ENCODE results near the gene NPAT.
"Not testable (repeated sequence)": the region's sequence is repeated elsewhere in the genome, so short reads cannot be mapped to it uniquely, and the experiment has no call there.

NPAT gene

DNA sequence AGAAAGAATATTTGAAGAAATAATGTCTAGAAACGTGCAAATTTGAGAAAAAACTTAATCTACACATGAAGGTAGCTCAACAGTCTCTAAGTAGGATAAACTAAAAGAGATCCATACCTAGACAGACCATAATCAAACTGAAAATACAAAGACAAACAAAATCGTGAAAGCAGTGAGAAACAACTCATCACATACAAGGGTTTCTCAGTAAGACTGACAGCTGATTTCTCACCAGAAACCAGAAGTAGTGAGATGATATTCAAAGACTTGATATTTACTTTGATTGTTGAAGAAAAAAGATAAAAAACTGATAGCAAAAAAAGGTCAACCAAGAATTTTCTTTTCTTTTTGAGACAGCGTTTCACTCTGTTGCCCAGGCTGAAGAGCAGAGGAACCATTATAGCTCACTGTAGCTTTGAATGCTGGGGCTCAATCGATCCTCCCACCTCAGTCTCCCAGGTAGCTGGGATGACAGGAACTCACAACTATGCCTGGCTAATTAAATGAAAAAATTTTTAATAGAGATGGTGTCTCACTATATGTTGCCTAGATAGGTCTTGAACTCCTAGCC lies 17.4 kb downstream of the NPAT start:
- Mint-ChIP-seq H3K4me1 (peaks cover 73% of the 10 kb centered on the region), H3K9me3 (peaks cover 11 to 19% of the 10 kb centered on the region in 2 donors), H3K27me3 (no peaks in the 10 kb centered on the region), H3K4me3 (no peak overlapping the region), H3K27ac (no peak overlapping the region)
- ATAC-seq: no peak
- DNase-seq: no peak

DNA sequence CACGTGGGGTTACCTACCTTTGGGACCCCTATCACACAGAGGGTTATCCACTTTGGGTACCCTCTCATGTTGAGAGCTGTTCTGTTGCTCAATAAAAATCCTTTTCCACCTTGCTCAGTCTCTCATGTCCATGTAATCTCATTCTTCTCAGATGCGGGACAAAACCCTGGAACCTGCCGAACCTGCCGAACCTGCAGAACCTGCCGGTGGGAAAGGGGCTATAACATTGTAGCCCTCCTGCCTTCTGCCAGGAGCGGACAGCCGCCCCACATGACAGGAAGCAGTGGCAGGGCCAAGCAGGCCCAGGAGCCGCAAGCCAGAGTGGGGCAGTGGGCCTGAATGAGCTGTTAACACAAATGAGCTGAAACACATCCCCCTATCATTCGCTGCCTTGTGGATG lies 18.1 kb downstream of the NPAT start:
- Mint-ChIP-seq H3K27me3 (no peaks in the 10 kb centered on the region), H3K4me3 (no peak overlapping the region), H3K4me1 (peaks cover 73% of the 10 kb centered on the region), H3K9me3 (peaks cover 11 to 19% of the 10 kb centered on the region in 2 donors), H3K27ac (no peak overlapping the region)
- DNase-seq: no peak
- ATAC-seq: no peak

DNA sequence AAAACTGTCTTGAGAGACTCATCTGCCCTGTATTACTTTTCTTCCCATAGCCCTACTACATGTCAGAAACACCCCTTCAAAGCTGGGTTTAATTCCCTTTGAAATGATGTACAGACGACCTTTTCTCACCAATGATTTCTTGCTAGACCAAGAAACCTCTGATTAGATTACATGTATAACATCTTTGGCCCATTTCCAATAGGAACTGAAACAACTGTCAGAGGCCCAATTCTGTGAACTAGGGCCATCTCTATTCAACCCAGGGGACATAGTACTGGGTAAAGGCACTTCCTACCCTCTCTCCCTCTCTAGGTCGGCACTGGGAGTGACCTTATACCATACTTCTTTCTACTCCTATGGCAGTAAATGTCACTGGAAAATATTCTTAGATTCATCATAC lies 19.4 kb downstream of the NPAT start:
- DNase-seq (no peak), ATAC-seq (no peak)
- H3K4me1 Mint-ChIP-seq: peaks cover 80% of the 10 kb centered on the region
- peaks cover 5 to 19% of the 10 kb centered on the region in 2 donors for H3K9me3 Mint-ChIP-seq
- H3K4me3 Mint-ChIP-seq: no peak overlapping the region
- no peak overlapping the region for H3K27ac Mint-ChIP-seq
- no peaks in the 10 kb centered on the region for H3K27me3 Mint-ChIP-seq

DNA sequence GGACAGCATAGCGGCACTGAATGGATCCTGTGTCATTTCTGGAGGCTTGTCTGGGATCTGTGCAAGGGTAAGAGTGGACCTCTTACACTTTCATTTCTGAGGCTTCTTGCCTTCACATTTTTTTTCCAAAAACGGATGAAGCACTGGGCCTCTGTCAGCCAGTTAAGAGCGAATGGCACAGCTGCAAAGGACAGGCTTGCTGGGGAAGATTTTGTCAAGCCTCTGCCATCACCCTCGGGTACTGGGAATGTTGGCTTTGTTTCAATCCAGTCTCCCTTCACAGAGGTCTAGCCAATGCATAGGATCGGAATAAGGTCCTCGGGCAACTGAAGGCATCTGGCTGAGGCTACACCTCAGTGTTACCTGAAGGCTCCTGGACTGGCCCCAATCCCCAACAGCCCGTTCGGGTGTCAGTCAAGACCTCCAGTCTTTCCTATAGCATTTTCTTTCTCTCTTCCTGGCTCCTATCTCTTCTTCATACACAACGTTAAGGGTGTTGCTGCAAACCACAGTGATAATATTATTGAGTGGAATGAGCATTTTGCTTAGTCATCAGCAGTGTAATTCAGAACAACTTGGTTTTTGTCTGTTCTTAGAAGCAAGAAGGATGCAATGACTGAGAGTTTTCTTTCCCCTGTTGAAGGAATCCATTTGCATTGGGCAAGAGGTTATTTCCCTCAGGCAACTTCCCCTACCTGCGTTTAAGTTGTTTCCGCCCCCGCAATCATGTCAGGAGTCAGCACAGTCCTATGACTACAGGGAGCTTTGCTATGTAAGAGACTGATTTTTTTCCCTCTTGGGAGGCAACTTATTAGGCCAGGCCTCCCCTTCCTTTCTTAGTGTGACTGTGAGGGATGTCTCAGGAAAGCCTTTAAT lies 22.8 kb downstream of the NPAT start:
- DNase-seq (peak; percentile 47 to 81), ATAC-seq (peak; percentile 96)
- Mint-ChIP-seq H3K27me3 (no peaks in the 10 kb centered on the region), H3K4me3 (peak overlapping the region; percentile 15 to 71), H3K9me3 (peaks cover under 1 to 4% of the 10 kb centered on the region in 2 donors), H3K4me1 (peaks cover 72% of the 10 kb centered on the region), H3K27ac (peak overlapping the region; percentile 91 to 94)

DNA sequence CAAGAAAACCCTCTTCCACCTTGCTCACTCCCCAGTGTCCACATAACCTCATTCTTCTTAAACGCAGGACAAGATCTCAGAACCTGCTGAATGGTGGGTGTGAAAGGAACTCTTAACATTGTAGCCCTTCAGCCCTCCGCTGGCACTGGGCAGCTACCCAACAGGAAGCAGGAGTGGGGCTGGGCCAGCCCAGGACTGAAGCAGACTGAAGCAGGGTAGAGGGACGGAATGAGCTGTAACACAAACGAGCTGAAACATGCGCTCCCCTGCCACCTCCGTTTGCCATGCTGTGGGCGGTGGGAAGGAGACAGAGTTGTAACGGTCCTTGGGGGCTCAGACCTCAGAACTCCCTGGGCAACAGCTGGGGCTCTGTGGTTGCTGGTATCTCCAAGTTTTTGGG lies 23.6 kb downstream of the NPAT start:
- Mint-ChIP-seq H3K4me3 (peak overlapping the region; percentile 40 to 66), H3K4me1 (peaks cover 63% of the 10 kb centered on the region), H3K9me3 (no peaks in the 10 kb centered on the region), H3K27ac (peak overlapping the region; percentile 22 to 94), H3K27me3 (no peaks in the 10 kb centered on the region)
- ATAC-seq (no peak), DNase-seq (no peak)

DNA sequence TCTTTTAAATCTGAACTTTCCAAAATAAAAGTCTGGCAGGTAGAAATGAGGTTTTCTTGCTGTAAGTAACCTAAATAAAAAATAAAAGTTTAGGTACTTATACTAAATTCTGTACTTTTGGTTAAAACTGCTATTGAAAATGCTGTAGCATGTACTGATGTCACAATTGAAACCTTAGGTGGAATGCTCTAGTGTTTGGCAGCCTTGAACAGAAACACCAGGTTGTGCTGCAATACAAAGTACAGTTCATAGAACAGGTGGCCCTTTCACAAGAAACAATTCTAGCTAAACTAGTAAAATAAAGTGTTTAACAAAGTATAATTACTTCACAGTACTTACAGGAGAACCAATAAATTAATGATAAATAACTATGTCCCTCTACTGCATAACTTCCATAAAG lies 25.1 kb downstream of the NPAT start:
- no peak for DNase-seq
- peaks cover 49% of the 10 kb centered on the region for H3K4me1 Mint-ChIP-seq
- peak overlapping the region in 1 of 2 donors; percentile 19 for H3K4me3 Mint-ChIP-seq
- H3K9me3 Mint-ChIP-seq: no peaks in the 10 kb centered on the region
- no peaks in the 10 kb centered on the region for H3K27me3 Mint-ChIP-seq
- ATAC-seq: no peak
- peak overlapping the region in 1 of 2 donors; percentile 25 for H3K27ac Mint-ChIP-seq

DNA sequence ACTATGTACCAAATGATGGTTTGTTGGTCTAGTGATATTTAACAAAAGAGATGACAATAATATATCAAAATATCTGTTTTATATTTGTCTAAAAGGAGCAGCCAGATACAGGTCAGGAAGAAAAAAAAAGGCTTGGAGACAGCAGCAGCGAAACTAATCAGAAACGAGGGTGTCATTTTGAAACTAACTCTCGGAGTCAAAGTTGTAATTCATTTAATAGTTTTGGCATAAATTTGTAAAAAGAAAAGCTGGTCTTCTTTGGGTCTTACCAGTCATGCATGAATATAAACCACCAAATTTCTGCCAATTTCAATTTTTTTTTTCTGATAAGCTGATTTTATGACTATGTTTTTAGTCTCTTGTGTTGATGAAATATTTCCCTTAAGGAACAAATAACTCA lies 25.5 kb downstream of the NPAT start:
- Mint-ChIP-seq H3K27ac (peak overlapping the region in 1 of 2 donors; percentile 25), H3K27me3 (no peaks in the 10 kb centered on the region), H3K4me1 (peaks cover 45% of the 10 kb centered on the region), H3K9me3 (no peaks in the 10 kb centered on the region), H3K4me3 (peak overlapping the region in 1 of 2 donors; percentile 19)
- ATAC-seq (no peak), DNase-seq (no peak)

DNA sequence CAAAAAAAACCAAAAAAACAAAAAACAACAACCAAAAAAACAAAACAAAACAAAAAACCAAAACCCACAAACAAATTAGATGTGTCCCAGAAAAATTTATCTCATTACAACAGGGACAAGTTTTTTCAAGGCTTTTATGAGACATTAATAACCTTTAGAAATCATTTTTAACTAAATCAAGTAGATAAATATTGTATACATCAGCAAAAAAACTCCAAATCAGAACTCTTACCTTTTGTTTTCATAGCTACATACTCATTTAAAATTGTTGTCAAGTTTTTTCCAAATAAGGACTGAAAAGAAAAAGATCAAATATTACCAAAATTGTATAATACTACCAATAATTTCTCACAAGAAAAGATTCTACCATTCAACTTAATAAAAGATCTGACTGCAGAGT lies 28.7 kb downstream of the NPAT start:
- Mint-ChIP-seq H3K4me1 (peaks cover 13% of the 10 kb centered on the region), H3K9me3 (no peaks in the 10 kb centered on the region), H3K27ac (peak overlapping the region in 1 of 2 donors; percentile 42), H3K4me3 (no peak overlapping the region), H3K27me3 (no peaks in the 10 kb centered on the region)
- DNase-seq (no peak), ATAC-seq (no peak)

DNA sequence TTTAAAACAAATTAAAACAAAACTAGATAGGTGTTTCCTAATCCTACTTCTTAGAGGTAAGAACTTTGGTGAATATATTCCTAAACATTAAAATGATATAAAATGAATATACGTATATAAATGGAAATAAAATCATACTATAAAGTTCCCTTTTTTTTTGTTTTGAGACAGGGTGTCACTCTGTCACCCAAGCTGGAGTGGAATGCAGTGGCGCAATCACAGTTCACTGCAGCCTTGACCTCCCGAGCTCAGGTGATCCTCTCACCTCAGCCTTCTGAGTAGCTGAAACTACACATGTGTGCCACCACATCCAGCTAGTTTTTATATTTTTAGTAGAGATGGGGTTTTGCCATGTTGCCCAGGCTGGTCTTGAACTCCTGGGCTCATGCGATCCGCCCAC lies 44.9 kb downstream of the NPAT start:
- no peak for ATAC-seq
- Mint-ChIP-seq H3K27ac (peak overlapping the region in 1 of 2 donors; percentile 59), H3K27me3 (no peaks in the 10 kb centered on the region), H3K4me1 (peaks cover 6% of the 10 kb centered on the region), H3K4me3 (no peak overlapping the region), H3K9me3 (no peaks in the 10 kb centered on the region)
- no peak for DNase-seq

DNA sequence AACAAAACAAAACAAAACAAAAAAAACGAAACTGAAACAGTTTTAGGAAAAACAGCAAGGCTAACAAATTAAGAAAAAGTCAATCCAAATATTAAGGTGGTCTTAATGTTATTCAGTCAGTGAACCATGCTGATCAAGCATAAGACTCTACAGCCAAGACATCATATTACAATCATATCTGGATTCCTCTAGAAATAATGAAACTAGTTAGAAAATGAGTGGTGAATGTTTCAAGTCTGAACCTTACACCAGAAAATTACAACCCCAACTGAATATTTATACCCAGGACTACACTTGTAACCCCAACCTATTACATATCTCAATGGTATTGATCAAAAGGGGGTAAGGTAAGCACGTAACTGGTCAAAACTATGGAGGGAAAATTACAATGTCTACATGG lies 52.3 kb downstream of the NPAT start:
- Mint-ChIP-seq H3K4me3 (peak overlapping the region; percentile 42 to 61), H3K4me1 (peaks cover 52% of the 10 kb centered on the region), H3K9me3 (no peaks in the 10 kb centered on the region), H3K27ac (peak overlapping the region; percentile 30 to 77), H3K27me3 (no peaks in the 10 kb centered on the region)
- no peak for DNase-seq
- ATAC-seq: peak; percentile 77

DNA sequence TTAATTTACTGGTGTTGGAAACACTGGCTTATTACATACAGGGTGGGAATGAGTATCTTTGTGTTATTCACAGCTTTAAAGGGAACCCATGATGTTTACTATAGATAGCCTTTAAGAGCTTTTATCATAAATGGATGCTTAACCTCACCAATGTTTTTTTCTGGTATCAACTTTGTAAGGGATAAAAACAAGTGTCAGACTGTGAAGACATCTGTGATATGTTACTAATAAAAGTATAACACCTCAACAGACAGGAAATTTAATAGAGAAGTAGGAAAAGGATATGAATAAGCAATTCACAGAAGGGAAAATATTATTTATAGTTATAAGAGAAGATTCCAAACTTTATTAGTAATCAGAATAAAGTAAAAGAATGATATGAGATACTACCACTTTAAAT lies 54.8 kb downstream of the NPAT start:
- no peak for ATAC-seq
- Mint-ChIP-seq H3K4me1 (peaks cover 50% of the 10 kb centered on the region), H3K27ac (peak overlapping the region; percentile 22 to 86), H3K27me3 (no peaks in the 10 kb centered on the region), H3K9me3 (no peaks in the 10 kb centered on the region), H3K4me3 (peak overlapping the region in 1 of 2 donors; percentile 26)
- no peak for DNase-seq

DNA sequence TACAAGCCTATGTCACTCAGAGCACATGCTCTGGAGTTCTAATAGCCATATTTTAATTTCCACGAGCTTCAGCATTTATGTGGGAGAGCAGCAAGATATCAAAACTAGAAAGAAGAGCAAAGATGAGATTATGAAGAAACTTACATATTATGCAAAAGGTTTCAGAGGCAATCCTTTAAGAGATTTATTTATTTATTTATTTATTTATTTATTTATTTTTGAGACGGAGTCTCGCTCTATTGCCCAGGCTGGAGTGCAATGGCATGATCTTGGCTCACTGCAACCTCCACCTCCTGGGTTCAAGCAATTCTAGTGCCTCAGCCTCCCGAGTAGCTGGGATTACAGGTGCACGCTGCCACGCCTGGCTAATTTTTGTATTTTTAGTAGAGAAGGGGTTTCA lies 59.6 kb downstream of the NPAT start:
- ATAC-seq, H3K27ac Mint-ChIP-seq, H3K9me3 Mint-ChIP-seq, DNase-seq, H3K27me3 Mint-ChIP-seq, H3K4me3 Mint-ChIP-seq: not testable (repeated sequence)
- peaks cover 23% of the 10 kb centered on the region for H3K4me1 Mint-ChIP-seq

DNA sequence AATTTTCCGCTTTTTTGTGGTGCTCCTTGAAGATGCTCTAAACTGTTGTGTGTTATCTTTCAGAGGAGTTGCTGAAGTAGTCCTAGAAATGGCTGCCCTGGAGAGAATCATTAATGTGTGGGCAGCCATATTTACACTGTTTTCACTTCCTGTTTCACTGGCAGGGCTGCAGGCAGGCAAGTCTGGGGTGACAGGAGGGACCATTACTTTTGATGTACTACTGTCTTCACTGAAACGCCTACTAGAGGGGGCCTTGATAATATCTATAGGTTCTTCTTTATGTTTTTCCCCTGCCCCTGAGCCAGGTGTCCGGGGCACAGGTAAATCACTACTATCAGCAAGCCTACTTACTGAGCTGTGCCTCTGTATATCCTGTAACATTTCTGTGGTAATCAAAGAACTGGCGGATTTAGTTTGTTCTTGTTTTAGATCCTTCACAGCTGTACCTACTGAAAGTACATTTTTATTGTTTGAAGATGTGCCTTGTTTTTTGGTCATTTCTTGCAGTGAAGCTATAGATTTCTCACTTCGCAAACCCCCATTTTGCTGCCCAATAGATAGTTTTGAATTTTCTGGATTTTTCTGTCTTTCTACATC lies 61.4 kb downstream of the NPAT start:
- ATAC-seq (peak; percentile 69), DNase-seq (no peak)
- H3K4me1 Mint-ChIP-seq: peaks cover 14% of the 10 kb centered on the region
- H3K27ac Mint-ChIP-seq: peak overlapping the region in 1 of 2 donors; percentile 81
- H3K9me3 Mint-ChIP-seq: no peaks in the 10 kb centered on the region
- H3K27me3 Mint-ChIP-seq: no peaks in the 10 kb centered on the region
- no peak overlapping the region for H3K4me3 Mint-ChIP-seq

DNA sequence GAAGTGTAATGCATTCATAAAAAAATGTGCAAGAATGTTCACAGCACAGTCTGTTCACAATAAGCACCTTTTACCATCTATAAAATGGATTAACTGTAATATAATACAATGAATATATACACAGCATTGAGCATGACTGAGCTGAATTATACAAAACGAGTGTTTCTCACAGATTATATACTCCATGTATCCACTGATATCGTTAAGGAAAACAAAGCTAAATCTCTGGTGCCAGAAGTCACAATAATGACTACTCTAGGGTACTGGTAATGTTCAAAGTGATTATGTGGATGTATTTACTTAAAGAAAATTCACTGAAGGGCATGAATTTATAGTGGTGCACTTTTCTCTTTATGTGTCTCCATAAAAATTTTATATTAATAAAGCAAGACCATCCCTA lies 67.8 kb downstream of the NPAT start:
- no peak for ATAC-seq
- H3K9me3 Mint-ChIP-seq: no peaks in the 10 kb centered on the region
- no peak overlapping the region for H3K4me3 Mint-ChIP-seq
- H3K27ac Mint-ChIP-seq: no peak overlapping the region
- no peaks in the 10 kb centered on the region for H3K4me1 Mint-ChIP-seq
- DNase-seq: no peak
- H3K27me3 Mint-ChIP-seq: no peaks in the 10 kb centered on the region

DNA sequence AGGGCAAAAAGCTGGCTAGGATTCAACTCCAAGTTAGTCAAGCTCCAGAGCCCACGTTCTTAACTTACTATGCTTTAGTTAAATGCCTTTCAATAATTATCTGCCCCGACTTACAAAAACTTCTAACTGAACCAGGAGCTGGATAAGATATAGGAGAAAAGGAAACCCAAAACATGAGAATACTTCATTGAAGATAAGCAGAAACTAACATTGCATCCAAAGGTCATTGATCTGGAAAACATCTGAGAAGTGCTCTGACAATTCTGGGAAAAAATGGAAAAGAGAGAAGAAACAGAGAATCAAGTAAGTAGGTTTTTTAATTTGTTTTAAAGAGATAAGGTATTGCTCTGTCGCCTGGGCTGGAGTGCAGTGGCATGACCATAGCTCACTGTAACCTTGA lies 73.9 kb downstream of the NPAT start:
- Mint-ChIP-seq H3K4me1 (peaks cover 18% of the 10 kb centered on the region), H3K4me3 (no peak overlapping the region), H3K27ac (no peak overlapping the region)

DNA sequence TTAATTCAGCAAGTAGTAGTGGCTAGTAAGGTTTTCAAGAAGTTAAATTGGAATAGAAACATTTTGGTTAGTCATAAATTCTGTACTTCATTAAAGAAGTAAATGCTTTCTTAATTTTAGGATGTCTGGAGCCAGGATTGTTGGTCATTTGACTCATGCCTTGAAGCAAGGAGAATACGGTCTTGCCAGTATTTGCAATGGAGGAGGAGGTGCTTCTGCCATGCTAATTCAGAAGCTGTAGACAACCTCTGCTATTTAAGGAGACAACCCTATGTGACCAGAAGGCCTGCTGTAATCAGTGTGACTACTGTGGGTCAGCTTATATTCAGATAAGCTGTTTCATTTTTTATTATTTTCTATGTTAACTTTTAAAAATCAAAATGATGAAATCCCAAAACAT lies 75.3 kb downstream of the NPAT start:
- ATAC-seq: no peak
- H3K27me3 Mint-ChIP-seq: no peaks in the 10 kb centered on the region
- H3K4me1 Mint-ChIP-seq: peaks cover 18% of the 10 kb centered on the region
- no peak overlapping the region for H3K27ac Mint-ChIP-seq
- H3K4me3 Mint-ChIP-seq: no peak overlapping the region
- DNase-seq: no peak
- no peaks in the 10 kb centered on the region for H3K9me3 Mint-ChIP-seq

More for the DNA sequence above, 73.9 kb downstream of the NPAT start:
- DNase-seq (no peak), ATAC-seq (no peak)
- Mint-ChIP-seq H3K9me3 (no peaks in the 10 kb centered on the region), H3K27me3 (no peaks in the 10 kb centered on the region)

Data from stimulated activated naive CD8-positive, alpha-beta T cell treated with anti-CD3 and anti-CD28 coated beads, Interleukin-15, amount 100 ng/mL, for 72 hours (primary cell).